Activated CD4-positive, alpha-beta T cell treated with anti-CD3 and anti-CD28 coated beads, Interleukin-2, Interleukin-4, amounts not matched to agents 100 ng/mL and 50 ng/mL, durations not matched to agents 16 hours and 8 hours (primary cell): ENCODE measurements around the gene CTSL.
"Not testable (repeated sequence)": the region's sequence is repeated elsewhere in the genome, so short reads cannot be mapped to it uniquely, and the experiment has no call there.

Experiments used
- DNase-seq: peaks from one replicate; pipeline ENCODE4 v3.0.0-alpha.2; 2020; ENCODE audit warnings: low spot score

Gene CTSL

GRCh38 chr9:87759980-87760379 lies 34.1 kb downstream of the CTSL start:
- DNase-seq: not testable (repeated sequence)

- DNase-seq: no peak
Observed at GRCh38 chr9:87760529-87760928, 34.6 kb downstream of the CTSL start.

GRCh38 chr9:87763286-87763685 lies 37.4 kb downstream of the CTSL start:
- DNase-seq: no peak

- no peak for DNase-seq
Observed at GRCh38 chr9:87765521-87765920, 39.6 kb downstream of the CTSL start.

GRCh38 chr9:87766697-87767096 lies 40.8 kb downstream of the CTSL start:
- peak; percentile 28 for DNase-seq

- no peak for DNase-seq
Observed at GRCh38 chr9:87770616-87771315, 44.8 kb downstream of the CTSL start.

GRCh38 chr9:87771316-87772006 lies 45.5 kb downstream of the CTSL start:
- no peak for DNase-seq

- no peak for DNase-seq
Observed at GRCh38 chr9:87776481-87777379, 50.8 kb downstream of the CTSL start.

- no peak for DNase-seq
Observed at GRCh38 chr9:87778996-87779395, 53.1 kb downstream of the CTSL start.
